ENCODE measurements around the gene OR6Y1.

DNA sequence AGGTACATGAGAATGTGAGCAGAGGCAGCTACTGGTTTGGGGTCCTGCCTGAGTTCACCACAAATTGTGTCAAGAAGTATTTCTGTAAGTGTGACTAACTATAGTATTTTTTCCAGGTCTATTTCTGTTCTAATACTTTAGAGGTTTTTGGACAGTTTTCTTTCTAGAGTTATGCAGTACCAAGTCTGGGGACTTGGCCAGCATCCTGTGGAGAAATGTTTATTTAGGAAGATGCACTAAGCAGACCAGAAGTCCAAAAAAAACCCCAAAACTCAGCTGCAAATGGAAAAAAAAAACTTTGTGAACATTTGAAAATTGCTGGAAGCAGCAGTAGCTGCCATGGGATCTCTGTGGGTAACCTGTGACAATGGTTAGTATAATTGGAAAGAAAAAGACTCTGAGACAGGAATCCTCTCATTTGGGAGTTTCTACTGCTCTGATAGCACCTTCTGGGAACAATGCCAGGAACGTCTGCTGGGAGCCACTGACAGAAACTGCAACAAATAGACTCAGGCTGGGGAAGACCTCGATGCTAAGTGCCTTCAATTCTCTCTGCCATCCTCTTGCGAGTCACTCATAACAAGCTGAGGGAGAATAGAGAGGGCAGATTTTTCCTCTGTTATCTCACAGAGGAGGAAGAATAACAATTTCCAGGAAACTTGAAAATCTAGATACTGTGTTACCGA is 44.6 kb downstream of the OR6Y1 start:
- no peak for TF ChIP-seq CREB1 (IDR thresholded peaks at IDR 0.05; ENCODE audit: low read depth)
- no peak for TF ChIP-seq EP300 (IDR thresholded peaks at IDR 0.05; ENCODE audit: borderline replicate concordance)
- TF ChIP-seq CEBPB (IDR thresholded peaks at IDR 0.05): no peak
- no peak for TF ChIP-seq TAF1 (IDR thresholded peaks at IDR 0.05; ENCODE audit: low read depth)
- TF ChIP-seq, protein P1, sequence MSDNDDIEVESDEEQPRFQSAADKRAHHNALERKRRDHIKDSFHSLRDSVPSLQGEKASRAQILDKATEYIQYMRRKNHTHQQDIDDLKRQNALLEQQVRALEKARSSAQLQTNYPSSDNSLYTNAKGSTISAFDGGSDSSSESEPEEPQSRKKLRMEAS (IDR thresholded peaks at IDR 0.05): no peak
- no peak for TF ChIP-seq YY1 (IDR thresholded peaks at IDR 0.05; ENCODE audit: low read depth)
- TF ChIP-seq FOXM1 (IDR thresholded peaks at IDR 0.05; ENCODE audit: borderline replicate concordance, low read depth): no peak
- TF ChIP-seq, protein P2, sequence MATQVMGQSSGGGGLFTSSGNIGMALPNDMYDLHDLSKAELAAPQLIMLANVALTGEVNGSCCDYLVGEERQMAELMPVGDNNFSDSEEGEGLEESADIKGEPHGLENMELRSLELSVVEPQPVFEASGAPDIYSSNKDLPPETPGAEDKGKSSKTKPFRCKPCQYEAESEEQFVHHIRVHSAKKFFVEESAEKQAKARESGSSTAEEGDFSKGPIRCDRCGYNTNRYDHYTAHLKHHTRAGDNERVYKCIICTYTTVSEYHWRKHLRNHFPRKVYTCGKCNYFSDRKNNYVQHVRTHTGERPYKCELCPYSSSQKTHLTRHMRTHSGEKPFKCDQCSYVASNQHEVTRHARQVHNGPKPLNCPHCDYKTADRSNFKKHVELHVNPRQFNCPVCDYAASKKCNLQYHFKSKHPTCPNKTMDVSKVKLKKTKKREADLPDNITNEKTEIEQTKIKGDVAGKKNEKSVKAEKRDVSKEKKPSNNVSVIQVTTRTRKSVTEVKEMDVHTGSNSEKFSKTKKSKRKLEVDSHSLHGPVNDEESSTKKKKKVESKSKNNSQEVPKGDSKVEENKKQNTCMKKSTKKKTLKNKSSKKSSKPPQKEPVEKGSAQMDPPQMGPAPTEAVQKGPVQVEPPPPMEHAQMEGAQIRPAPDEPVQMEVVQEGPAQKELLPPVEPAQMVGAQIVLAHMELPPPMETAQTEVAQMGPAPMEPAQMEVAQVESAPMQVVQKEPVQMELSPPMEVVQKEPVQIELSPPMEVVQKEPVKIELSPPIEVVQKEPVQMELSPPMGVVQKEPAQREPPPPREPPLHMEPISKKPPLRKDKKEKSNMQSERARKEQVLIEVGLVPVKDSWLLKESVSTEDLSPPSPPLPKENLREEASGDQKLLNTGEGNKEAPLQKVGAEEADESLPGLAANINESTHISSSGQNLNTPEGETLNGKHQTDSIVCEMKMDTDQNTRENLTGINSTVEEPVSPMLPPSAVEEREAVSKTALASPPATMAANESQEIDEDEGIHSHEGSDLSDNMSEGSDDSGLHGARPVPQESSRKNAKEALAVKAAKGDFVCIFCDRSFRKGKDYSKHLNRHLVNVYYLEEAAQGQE (IDR thresholded peaks at IDR 0.05; ENCODE audit: low read depth): no peak
- TF ChIP-seq RAD21 (IDR thresholded peaks at IDR 0.05; ENCODE audit: low read depth): no peak
- no peak for TF ChIP-seq TEAD4 (IDR thresholded peaks at IDR 0.05)
- TF ChIP-seq EGR1 (IDR thresholded peaks at IDR 0.05): no peak
